HG03354 (cell line): ENCODE data around the gene PDE4B.
"Not testable (repeated sequence)": the region's sequence is repeated elsewhere in the genome, so short reads cannot be mapped to it uniquely, and the experiment has no call there.

Experiments
- ATAC-seq: cut with Tn5 transposase; IDR thresholded peaks from one replicate; pipeline ENCODE4 v1.9.1; 2021; ENCODE audit warnings: mild to moderate bottlenecking; ENCODE audit not compliant: unreplicated experiment, poor library complexity, severe bottlenecking

The PDE4B gene

GRCh38 chr1:65980237-65980636 lies 187.5 kb downstream of the PDE4B start:
- ATAC-seq, result no peak

- ATAC-seq, result no peak
Measured at GRCh38 chr1:65983500-65983899, 190.8 kb downstream of the PDE4B start.

GRCh38 chr1:65985393-65986066 lies 192.8 kb downstream of the PDE4B start:
- ATAC-seq, result no peak

- no peak for ATAC-seq
Measured at GRCh38 chr1:65986146-65986545, 193.5 kb downstream of the PDE4B start.

GRCh38 chr1:65990161-65990560 lies 197.5 kb downstream of the PDE4B start:
- ATAC-seq, result no peak

- no peak for ATAC-seq
Measured at GRCh38 chr1:65991694-65992093, 199.0 kb downstream of the PDE4B start.

- no peak for ATAC-seq
Measured at GRCh38 chr1:65992165-65992821, 199.6 kb downstream of the PDE4B start.

GRCh38 chr1:65992831-65993271 lies 200.2 kb downstream of the PDE4B start:
- no peak for ATAC-seq

GRCh38 chr1:65994223-65994622 lies 201.5 kb downstream of the PDE4B start:
- ATAC-seq, result no peak

GRCh38 chr1:65995336-65995735 lies 202.6 kb downstream of the PDE4B start:
- ATAC-seq, result no peak

GRCh38 chr1:65995928-65996327 lies 203.2 kb downstream of the PDE4B start:
- ATAC-seq, result no peak

GRCh38 chr1:65997693-65998092 lies 205.0 kb downstream of the PDE4B start:
- no peak for ATAC-seq

- ATAC-seq, result no peak
Measured at GRCh38 chr1:65998763-65999583, 206.3 kb downstream of the PDE4B start.

- ATAC-seq, result no peak
Measured at GRCh38 chr1:66000033-66000637, 207.4 kb downstream of the PDE4B start.

GRCh38 chr1:66003690-66004089 lies 211.0 kb downstream of the PDE4B start:
- ATAC-seq, result no peak

- not testable (repeated sequence) for ATAC-seq
Measured at GRCh38 chr1:66006534-66006933, 213.8 kb downstream of the PDE4B start.

- no peak for ATAC-seq
Measured at GRCh38 chr1:66012106-66012784, 219.6 kb downstream of the PDE4B start.

- no peak for ATAC-seq
Measured at GRCh38 chr1:66013371-66013770, 220.7 kb downstream of the PDE4B start.

GRCh38 chr1:66022904-66023620 lies 230.4 kb downstream of the PDE4B start:
- no peak for ATAC-seq
